Endothelial cell of umbilical vein (primary cell): Measurements from ENCODE around the gene SLC8A1. TPM values are rescaled to one million over a fixed set of nuclear protein-coding genes. Genes with fewer than 3 reads are reported as not detected.

Source experiments
- BruUV-seq: library from RNA; stranded (reverse); fragments of 400-500 nt; replicated peaks from 2 replicates; lab custom pipeline; 2021; lab: Mats Ljungman, UMichigan
- CTCF ChIA-PET: fragments of 300-600, 350-600 bp; sonication (Branson Sonifier 250); formaldehyde crosslinking; loops from one replicate; lab custom pipeline; 2021; ENCODE audit warnings: antibody characterized with exemption, inconsistent platforms; lab: Charles Lee
- POLR2A ChIA-PET: fragments of 300-600, 350-600 bp; sonication (Branson Sonifier 250); formaldehyde crosslinking; loops from one replicate; lab custom pipeline; 2021; ENCODE audit warnings: antibody characterized with exemption, inconsistent platforms; lab: Charles Lee
- DNase-seq: peaks from one replicate; pipeline ENCODE4 v3.0.0-alpha.2; 2011; ENCODE audit warnings: low read depth, low spot score
- FAIRE-seq: peaks from 2 replicates; lab custom pipeline; 2011; peaks lifted over from hg19 to GRCh38; lab: Jason Lieb, UNC
- H2AFZ ChIP-seq: 2 replicates; pipeline ENCODE4 v1.6.0; 2012; ENCODE audit warnings: low read depth, low read length, control low read depth, inconsistent platforms
- H3K27ac ChIP-seq: 2 replicates; pipeline ENCODE4 v1.5.1; 2011; ENCODE audit warnings: low read depth, mild to moderate bottlenecking, control low read depth, low read length, moderate library complexity; ENCODE audit not compliant: insufficient read depth
- H3K27me3 ChIP-seq, 2 experiments: 2 replicates each; pipeline versions ENCODE4 v1.6.0 to v1.6.1; 2011; ENCODE audit warnings: low read length in 2 of 2, mixed read lengths in 1 of 2; ENCODE audit not compliant: control insufficient read depth in 2 of 2, insufficient read depth in 2 of 2
- H3K36me3 ChIP-seq, 2 experiments: 2 replicates in 1 of 2; 3 replicates in 1 of 2; pipeline ENCODE4 v1.5.1; 2011; ENCODE audit warnings: low read length in 2 of 2, mild to moderate bottlenecking in 1 of 2, moderate library complexity in 1 of 2; ENCODE audit not compliant: control insufficient read depth in 2 of 2, insufficient read depth in 2 of 2; ENCODE audit errors: extremely low read depth in 1 of 2
- H3K4me1 ChIP-seq: 3 replicates; pipeline ENCODE4 v1.5.1; 2011; ENCODE audit warnings: mild to moderate bottlenecking, low read length; ENCODE audit not compliant: control insufficient read depth, insufficient read depth; ENCODE audit errors: extremely low read depth
- H3K4me2 ChIP-seq: 2 replicates; pipeline ENCODE4 v1.6.1; 2011; ENCODE audit warnings: low read length, control low read depth, mixed read lengths; ENCODE audit not compliant: insufficient read depth
- H3K4me3 ChIP-seq, 3 experiments: fragments of 200-600 bp in 1 of 3; sonication (generic), shearing (Covaris generic) in 1 of 3; replicated peaks in 1 of 3; 2 replicates each; pipeline ENCODE4 v1.5.1; 2011 to 2016; ENCODE audit warnings: control low read depth in 3 of 3, low read length in 3 of 3, mild to moderate bottlenecking in 2 of 3, inconsistent platforms in 1 of 3, low read depth in 1 of 3, moderate library complexity in 1 of 3; ENCODE audit not compliant: insufficient read depth in 1 of 3
- H3K79me2 ChIP-seq: 2 replicates; pipeline ENCODE4 v1.6.0; 2012; ENCODE audit warnings: low read length, inconsistent platforms; ENCODE audit not compliant: control insufficient read depth, insufficient read depth
- H3K9ac ChIP-seq: replicated peaks from 2 replicates; pipeline ENCODE3; 2011; ENCODE audit warnings: low read length, control low read depth; ENCODE audit not compliant: insufficient read depth; ENCODE audit errors: extremely low read depth
- H3K9me1 ChIP-seq: replicated peaks from 3 replicates; pipeline ENCODE4 v1.6.0; 2011; ENCODE audit warnings: mild to moderate bottlenecking, low read length; ENCODE audit not compliant: control insufficient read depth, insufficient read depth; ENCODE audit errors: extremely low read depth
- H3K9me3 ChIP-seq: replicated peaks from 2 replicates; pipeline ENCODE4 v1.5.1; 2012; ENCODE audit warnings: low read length, inconsistent platforms; ENCODE audit not compliant: control insufficient read depth, insufficient read depth
- H4K20me1 ChIP-seq: replicated peaks from 2 replicates; pipeline ENCODE3; 2011; ENCODE audit warnings: mild to moderate bottlenecking, low read length; ENCODE audit not compliant: control insufficient read depth, insufficient read depth; ENCODE audit errors: extremely low read depth
- CTCF ChIP-seq, 2 donors: IDR thresholded peaks; 1 replicate in 1 of 2; 2 replicates in 1 of 2; pipeline ENCODE4 v1.5.1; 2011; ENCODE audit warnings: low read length in 2 of 2, mild to moderate bottlenecking in 2 of 2, moderate library complexity in 2 of 2, control low read depth in 1 of 2, inconsistent platforms in 1 of 2, low read depth in 1 of 2; ENCODE audit not compliant: insufficient read depth in 1 of 2; ENCODE audit errors: extremely low read depth in 1 of 2
- EZH2 ChIP-seq: IDR thresholded peaks from 2 replicates; pipeline ENCODE4 v1.6.1; 2012; ENCODE audit warnings: borderline replicate concordance, low read depth, mild to moderate bottlenecking, moderate library complexity, low read length, inconsistent platforms; ENCODE audit not compliant: severe bottlenecking
- FOS ChIP-seq: IDR thresholded peaks from 2 replicates; pipeline ENCODE4 v1.6.1; 2011; ENCODE audit warnings: mild to moderate bottlenecking, low read length, moderate library complexity, borderline replicate concordance; ENCODE audit not compliant: insufficient read depth
- GATA2 ChIP-seq: IDR thresholded peaks from 2 replicates; pipeline ENCODE4 v1.7.0; 2011; ENCODE audit warnings: low read depth, mild to moderate bottlenecking, moderate library complexity, mixed read lengths, low read length; ENCODE audit not compliant: insufficient read length, insufficient read depth
- JUN ChIP-seq: IDR thresholded peaks from 2 replicates; pipeline ENCODE4 v1.6.1; 2011; ENCODE audit warnings: borderline replicate concordance, low read depth; ENCODE audit not compliant: insufficient read length, insufficient read depth
- MAX ChIP-seq: IDR thresholded peaks from 2 replicates; pipeline ENCODE4 v1.6.1; 2011; ENCODE audit not compliant: insufficient read depth, insufficient read length
- MYC ChIP-seq: IDR thresholded peaks from one replicate; pipeline ENCODE4 v1.6.1; 2011; ENCODE audit warnings: mild to moderate bottlenecking, low read depth, low read length
- POLR2A ChIP-seq: IDR thresholded peaks from 2 replicates; pipeline ENCODE4 v1.6.1; 2012; ENCODE audit warnings: low read depth, mild to moderate bottlenecking, control low read depth, low read length
- POLR2AphosphoS5 ChIP-seq: IDR thresholded peaks from 2 replicates; pipeline ENCODE4 v1.6.1; 2012; ENCODE audit warnings: low read depth, mild to moderate bottlenecking, control low read depth, low read length, moderate library complexity; ENCODE audit not compliant: insufficient read depth
- dilution Hi-C: fragments of 300-500 bp; cut with MboI; formaldehyde crosslinking; loops from one replicate; pipeline ENCODE4 v1.15.0; 2019; ENCODE audit warnings: low sequenced_read_pairs; ENCODE audit not compliant: extremely low pct_ligation_motif_present
- intact Hi-C: fragments of 100-400 bp; cut with micrococcal nuclease; formaldehyde crosslinking; loops from one replicate; pipeline ENCODE4 v1.10.0; 2022
- polyA plus RNA-seq, 4 experiments: library from polyadenylated mRNA; depleted of rRNA in 3 of 4; stranded (reverse) in 3 of 4; unstranded in 1 of 4; fragments of >200 nt; gene quantifications; 2 replicates each; pipeline versions ENCODE4 v1.2.1 to v1.2.3, GENCODE V29; 2011 to 2012; ENCODE audit warnings: missing spikeins in 1 of 4
- total RNA-seq: library from RNA; stranded (reverse); gene quantifications from 2 replicates; pipeline ENCODE4 v1.2.3, GENCODE V29; 2021

SLC8A1 gene
- total and polyA plus RNA-seq, 2 donors (not counting 3 experiments of a cell fraction or from before 2014, with no cell fraction given), result 0.19 to 1.8 TPM

- CTCF ChIA-PET, result interaction anchor here (1.3 to 1.4 kb wide), 2 partner anchors 11 to 14 kb away, joined by 3 read pairs; no protein-coding TSS in a partner anchor
- no TSS peak for BruUV-seq
- H2AFZ ChIP-seq, result no peak overlapping the region
- dilution Hi-C loops, result no loop called here
- H3K9me1 ChIP-seq, result no peaks in the 10 kb centered on the region
- H3K36me3 ChIP-seq, result no peaks in the 10 kb centered on the region
- DNase-seq (no peak), FAIRE-seq (no peak)
- H3K27ac ChIP-seq, result no peak overlapping the region
- H3K4me3 ChIP-seq, result no peak overlapping the region
- no peaks in the 10 kb centered on the region for H3K27me3 ChIP-seq
- no peaks in the 10 kb centered on the region for H3K79me2 ChIP-seq
- no peak overlapping the region for H3K9ac ChIP-seq
- no peaks in the 10 kb centered on the region for H3K4me1 ChIP-seq
- POLR2A ChIA-PET, result no interaction called here
- intact Hi-C loops, result no loop called here
- TF ChIP-seq POLR2AphosphoS5, result no peak
- TF ChIP-seq MYC, result no peak
- TF ChIP-seq FOS, result no peak
- no peak for TF ChIP-seq MAX
- TF ChIP-seq GATA2, result no peak
- no peak for TF ChIP-seq CTCF (IDR thresholded peaks at IDR 0.05; ENCODE audit: extremely low read depth in 1 of 2, insufficient read depth in 1 of 2, low read depth in 1 of 2, low read length in 2 of 2)
- no peak for TF ChIP-seq EZH2
- TF ChIP-seq JUN, result no peak
- TF ChIP-seq POLR2A, result no peak
- H3K4me2 ChIP-seq, result no peak overlapping the region
- no peaks in the 10 kb centered on the region for H3K9me3 ChIP-seq
- no peaks in the 10 kb centered on the region for H4K20me1 ChIP-seq
These were observed 169.5 kb downstream of the SLC8A1 start for GRCh38 chr2:40282428-40282827.
